PC-9 (cell line): ENCODE results near the gene GNLY. TPM values are rescaled to one million over a fixed set of nuclear protein-coding genes. Genes with fewer than 3 reads are reported as not detected.

Experiments
- BruUV-seq: library from RNA; stranded (reverse); fragments of 400-500 nt; replicated peaks from 2 replicates; lab custom pipeline; 2021; lab: Mats Ljungman, UMichigan
- CTCF ChIA-PET: fragments of 300-600 bp; sonication (Branson Sonifier 250); formaldehyde crosslinking; loops from one replicate; lab custom pipeline; 2022; ENCODE audit warnings: antibody characterized with exemption; lab: Charles Lee
- POLR2A ChIA-PET: fragments of 300-600 bp; sonication (Branson Sonifier 250); formaldehyde crosslinking; loops from one replicate; lab custom pipeline; 2022; ENCODE audit warnings: antibody characterized with exemption; ENCODE audit not compliant: unreplicated experiment; lab: Charles Lee
- DNase-seq, 2 experiments: peaks; one replicate each; pipeline versions ENCODE4 v3.0.0 to v3.0.0-alpha.2; 2015 to 2022; ENCODE audit warnings: mixed read lengths in 1 of 2
- H2AFZ ChIP-seq: fragments of 200-600 bp; sonication (generic); 2 replicates; pipeline ENCODE4 v1.8.1; 2017; ENCODE audit warnings: antibody characterized with exemption
- H3F3A ChIP-seq: fragments of 200-600 bp; sonication (generic); 2 replicates; pipeline ENCODE4 v1.8.1; 2017; ENCODE audit warnings: antibody characterized with exemption, mild to moderate bottlenecking, low read depth; ENCODE audit not compliant: insufficient read depth
- H3K27ac ChIP-seq: fragments of 200-600 bp; sonication (generic); 2 replicates; pipeline ENCODE4 v1.6.1; 2016; ENCODE audit warnings: mixed run types
- H3K27me3 ChIP-seq: fragments of 200-600 bp; sonication (generic); 2 replicates; pipeline ENCODE4 v1.6.1; 2016; ENCODE audit warnings: low read depth, mixed run types; ENCODE audit not compliant: insufficient read depth
- H3K36me3 ChIP-seq: fragments of 200-600 bp; sonication (generic); 2 replicates; pipeline ENCODE4 v1.6.1; 2016; ENCODE audit warnings: low read depth, mixed run types
- H3K4me1 ChIP-seq: fragments of 200-600 bp; sonication (generic); replicated peaks from 2 replicates; pipeline ENCODE4 v1.6.1; 2016; ENCODE audit warnings: mixed run types; ENCODE audit not compliant: insufficient read depth
- H3K4me2 ChIP-seq: fragments of 200-600 bp; sonication (generic); 2 replicates; pipeline ENCODE4 v1.6.1; 2017; ENCODE audit warnings: mixed run types
- H3K4me3 ChIP-seq: fragments of 200-600 bp; sonication (generic); 2 replicates; pipeline ENCODE4 v1.6.1; 2016; ENCODE audit warnings: mixed run types
- H3K79me2 ChIP-seq: fragments of 200-600 bp; sonication (generic); 2 replicates; pipeline ENCODE4 v1.6.1; 2017; ENCODE audit warnings: low read depth, mixed run types
- H3K9me2 ChIP-seq: fragments of 200-600 bp; sonication (generic); 2 replicates; pipeline ENCODE4 v1.8.1; 2017; ENCODE audit warnings: mild to moderate bottlenecking; ENCODE audit not compliant: insufficient read depth
- H3K9me3 ChIP-seq: fragments of 200-600 bp; sonication (generic); 2 replicates; pipeline ENCODE4 v1.8.1; 2016; ENCODE audit warnings: low read depth; ENCODE audit not compliant: insufficient read depth
- H4K20me1 ChIP-seq: fragments of 200-600 bp; sonication (generic); 2 replicates; pipeline ENCODE4 v1.8.1; 2017; ENCODE audit not compliant: insufficient read depth
- EZH2 ChIP-seq: fragments of 200-600 bp; sonication (generic); IDR thresholded peaks from 2 replicates; pipeline ENCODE4 v1.8.0; 2017; ENCODE audit warnings: antibody characterized with exemption, low read depth
- intact Hi-C: fragments of 100-400 bp; cut with micrococcal nuclease; formaldehyde crosslinking; loops from one replicate; pipeline ENCODE4 v1.10.0; 2022; ENCODE audit not compliant: unreplicated experiment
- total RNA-seq: library from RNA; stranded (reverse); gene quantifications from 2 replicates; pipeline ENCODE4 v1.2.3, GENCODE V29; 2021
- TF ChIP-seq, protein P1 (sequence below): fragments of 200-600 bp; sonication (generic); conservative IDR thresholded peaks from 2 replicates; pipeline ENCODE4 v1.6.1; 2017; ENCODE audit warnings: mixed run types, antibody characterized with exemption, mild to moderate bottlenecking, moderate library complexity

Gene GNLY
- total RNA-seq, 1 experiment from 2014 or later = not detected

DNA sequence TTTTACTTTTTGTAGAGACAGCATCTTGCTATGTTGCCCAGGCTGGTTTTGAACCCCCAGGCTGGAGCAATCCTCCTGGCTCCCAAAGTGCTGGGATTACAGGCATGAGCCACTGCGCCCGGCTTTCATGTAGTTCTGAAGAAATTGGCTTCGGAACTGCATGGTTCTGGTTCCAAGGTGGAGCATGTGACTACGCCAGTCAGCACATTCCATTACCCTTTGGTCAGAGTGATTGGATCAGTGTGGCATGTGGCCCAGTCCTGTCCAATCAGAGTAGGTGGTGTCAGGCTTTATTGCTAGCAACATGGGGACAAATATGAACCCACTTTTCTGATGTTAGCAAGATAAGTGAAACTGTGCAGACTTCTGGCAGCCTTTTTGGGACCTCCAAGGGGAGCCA, 43.3 kb downstream of the GNLY start:
- 0 out of 2 replicates have a peak, but pooled peaks cover 3% of the 10 kb centered on the region for H3F3A ChIP-seq
- peaks cover 11% of the 10 kb centered on the region for H3K4me1 ChIP-seq
- BruUV-seq = no TSS peak
- no peaks in the 10 kb centered on the region for H4K20me1 ChIP-seq
- no peak overlapping the region for H3K4me2 ChIP-seq
- no peak overlapping the region for H3K4me3 ChIP-seq
- no peak overlapping the region for H2AFZ ChIP-seq
- H3K36me3 ChIP-seq = no peaks in the 10 kb centered on the region
- H3K9me3 ChIP-seq = no peaks in the 10 kb centered on the region
- H3K27ac ChIP-seq = no peak overlapping the region
- no peak for TF ChIP-seq EZH2
- TF ChIP-seq, protein P1, sequence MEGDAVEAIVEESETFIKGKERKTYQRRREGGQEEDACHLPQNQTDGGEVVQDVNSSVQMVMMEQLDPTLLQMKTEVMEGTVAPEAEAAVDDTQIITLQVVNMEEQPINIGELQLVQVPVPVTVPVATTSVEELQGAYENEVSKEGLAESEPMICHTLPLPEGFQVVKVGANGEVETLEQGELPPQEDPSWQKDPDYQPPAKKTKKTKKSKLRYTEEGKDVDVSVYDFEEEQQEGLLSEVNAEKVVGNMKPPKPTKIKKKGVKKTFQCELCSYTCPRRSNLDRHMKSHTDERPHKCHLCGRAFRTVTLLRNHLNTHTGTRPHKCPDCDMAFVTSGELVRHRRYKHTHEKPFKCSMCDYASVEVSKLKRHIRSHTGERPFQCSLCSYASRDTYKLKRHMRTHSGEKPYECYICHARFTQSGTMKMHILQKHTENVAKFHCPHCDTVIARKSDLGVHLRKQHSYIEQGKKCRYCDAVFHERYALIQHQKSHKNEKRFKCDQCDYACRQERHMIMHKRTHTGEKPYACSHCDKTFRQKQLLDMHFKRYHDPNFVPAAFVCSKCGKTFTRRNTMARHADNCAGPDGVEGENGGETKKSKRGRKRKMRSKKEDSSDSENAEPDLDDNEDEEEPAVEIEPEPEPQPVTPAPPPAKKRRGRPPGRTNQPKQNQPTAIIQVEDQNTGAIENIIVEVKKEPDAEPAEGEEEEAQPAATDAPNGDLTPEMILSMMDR = no peak
- ChIA-PET CTCF (no interaction called here), POLR2A (no interaction called here)
- no peaks in the 10 kb centered on the region for H3K9me2 ChIP-seq
- intact Hi-C loops = no loop called here
- DNase-seq = no peak
- no peaks in the 10 kb centered on the region for H3K27me3 ChIP-seq
- H3K79me2 ChIP-seq = no peaks in the 10 kb centered on the region

DNA sequence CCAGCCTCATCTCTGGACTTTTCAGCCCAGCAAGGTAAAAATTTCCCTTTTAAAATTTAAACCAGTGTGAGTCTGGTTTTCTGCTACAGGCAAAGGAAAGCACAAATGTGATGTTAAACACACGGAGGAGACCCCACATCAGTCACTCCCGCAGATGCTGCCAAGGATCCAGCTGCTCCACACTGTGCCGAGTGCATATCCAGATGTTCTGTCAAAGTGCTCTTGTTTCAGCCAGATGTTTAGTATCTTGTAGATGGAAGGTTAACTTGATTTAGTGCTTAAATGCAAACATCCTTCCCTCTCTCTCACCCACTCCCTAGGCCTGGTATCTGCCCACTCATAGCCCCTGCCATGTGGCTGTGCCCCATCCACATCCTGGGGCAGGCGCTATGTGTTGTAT, 43.8 kb downstream of the GNLY start:
- ChIA-PET POLR2A (no interaction called here), CTCF (no interaction called here)
- Histone ChIP-seq H2AFZ (no peak overlapping the region), H3K9me3 (no peaks in the 10 kb centered on the region), H3K27me3 (no peaks in the 10 kb centered on the region), H3K9me2 (no peaks in the 10 kb centered on the region), H3K36me3 (no peaks in the 10 kb centered on the region), H3K4me3 (no peak overlapping the region), H3K4me1 (peaks cover 16% of the 10 kb centered on the region), H3K4me2 (no peak overlapping the region), H3K27ac (no peak overlapping the region), H3K79me2 (no peaks in the 10 kb centered on the region), H3F3A (0 out of 2 replicates have a peak, but pooled peaks cover 3% of the 10 kb centered on the region), H4K20me1 (no peaks in the 10 kb centered on the region)
- intact Hi-C loops = no loop called here
- TF ChIP-seq EZH2 = no peak
- no peak for DNase-seq
- BruUV-seq = no TSS peak

- H3K9me3 ChIP-seq = no peaks in the 10 kb centered on the region
- no peak for DNase-seq
- TF ChIP-seq, protein P1 = no peak
- TF ChIP-seq EZH2 = no peak
- ChIA-PET CTCF (no interaction called here), POLR2A (no interaction called here)
- H3K4me3 ChIP-seq = no peak overlapping the region
- H3F3A ChIP-seq = 0 out of 2 replicates have a peak, but pooled peaks cover 3% of the 10 kb centered on the region
- intact Hi-C loops = no loop called here
- H3K9me2 ChIP-seq = no peaks in the 10 kb centered on the region
- H4K20me1 ChIP-seq = no peaks in the 10 kb centered on the region
- no peaks in the 10 kb centered on the region for H3K36me3 ChIP-seq
- no peaks in the 10 kb centered on the region for H3K27me3 ChIP-seq
- no peak overlapping the region for H3K27ac ChIP-seq
- no TSS peak for BruUV-seq
- H3K4me2 ChIP-seq = no peak overlapping the region
- H3K4me1 ChIP-seq = peaks cover 17% of the 10 kb centered on the region
- no peak overlapping the region for H2AFZ ChIP-seq
- H3K79me2 ChIP-seq = no peaks in the 10 kb centered on the region
Measured at GRCh38 chr2:85740193-85740592, 46.0 kb downstream of the GNLY start.

- Histone ChIP-seq H4K20me1 (no peaks in the 10 kb centered on the region), H3K27me3 (0 out of 2 replicates have a peak, but pooled peaks cover 6% of the 10 kb centered on the region), H2AFZ (no peak overlapping the region), H3K4me2 (peak overlapping the region; percentile 63), H3K9me3 (no peaks in the 10 kb centered on the region), H3K27ac (no peak overlapping the region), H3K4me3 (no peak overlapping the region), H3K4me1 (peaks cover 17% of the 10 kb centered on the region), H3K9me2 (no peaks in the 10 kb centered on the region), H3K79me2 (no peaks in the 10 kb centered on the region), H3K36me3 (no peaks in the 10 kb centered on the region), H3F3A (0 out of 2 replicates have a peak, but pooled peaks cover 3% of the 10 kb centered on the region)
- ChIA-PET CTCF (no interaction called here), POLR2A (interaction anchor here (0.5 kb wide), 1 partner anchor 86 kb away, joined by 19 read pairs; no protein-coding TSS in a partner anchor)
- no peak for DNase-seq
- no TSS peak for BruUV-seq
- intact Hi-C loops = no loop called here
- TF ChIP-seq, protein P1 = no peak
- TF ChIP-seq EZH2 = no peak
Measured at GRCh38 chr2:85741211-85741832, 47.2 kb downstream of the GNLY start.
